IPS-NIHi7 (cell line): ENCODE data around the gene KLHL6.

Experiments used
- DNase-seq: peaks from one replicate; pipeline ENCODE4 v3.0.0; 2012; ENCODE audit warnings: mixed read lengths; ENCODE audit errors: extremely low spot score

Gene KLHL6

DNA sequence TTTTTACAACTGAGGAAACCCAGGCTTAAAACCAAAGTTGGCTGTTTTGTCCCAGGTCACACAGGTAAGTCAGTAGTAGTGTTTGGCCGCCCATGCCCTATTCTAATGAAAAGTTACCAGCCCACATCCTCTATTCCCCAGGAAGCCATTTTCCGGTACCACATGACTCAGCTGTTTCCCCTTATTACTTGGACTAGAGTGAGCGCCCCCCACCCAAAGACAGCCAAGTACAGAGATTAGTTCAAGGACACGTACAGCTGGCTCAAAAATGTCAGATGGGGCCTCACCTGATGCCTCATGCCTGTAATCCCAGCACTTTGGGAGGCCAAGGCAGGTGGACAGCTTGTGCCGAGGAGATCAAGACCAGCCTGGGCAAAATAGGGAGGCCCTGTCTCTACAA lies 8.5 kb upstream of the KLHL6 start:
- DNase-seq = no peak

DNA sequence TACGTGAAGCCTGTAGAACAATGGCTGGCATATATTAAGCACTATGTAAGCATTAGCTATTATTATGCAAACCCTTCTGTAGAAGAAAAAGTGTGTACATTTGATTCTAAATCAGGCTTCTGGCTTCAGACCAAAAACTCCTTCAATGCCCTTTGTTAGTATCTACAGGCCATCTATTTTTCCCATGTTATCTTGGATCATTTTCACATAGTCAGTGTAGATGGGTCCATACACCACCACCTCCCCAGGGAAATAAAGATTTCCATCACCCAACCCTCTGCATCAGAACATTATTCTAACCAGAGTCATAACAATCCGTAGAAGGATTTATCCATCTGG lies 8.0 kb upstream of the KLHL6 start:
- no peak for DNase-seq

DNA sequence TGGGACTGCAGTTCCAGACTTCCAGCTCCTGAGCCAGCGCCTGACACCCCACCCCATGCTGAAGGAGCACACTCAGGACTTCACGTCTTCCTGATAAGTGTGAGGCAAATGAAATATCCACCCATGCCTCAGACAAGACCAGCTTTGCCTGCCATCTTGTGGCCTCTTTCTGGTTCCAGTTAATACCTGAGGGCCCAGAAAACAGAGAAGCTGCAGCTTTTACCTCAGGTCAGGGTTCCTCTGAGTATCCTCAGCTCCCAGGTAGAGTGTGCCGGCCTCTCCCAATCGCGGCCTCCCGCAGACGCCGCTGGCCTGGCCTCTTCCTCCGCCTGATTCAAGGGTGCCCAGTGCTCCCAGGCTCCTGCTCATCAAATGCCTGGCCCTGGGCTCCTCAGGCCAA lies 5.1 kb upstream of the KLHL6 start:
- DNase-seq = peak; percentile 55

DNA sequence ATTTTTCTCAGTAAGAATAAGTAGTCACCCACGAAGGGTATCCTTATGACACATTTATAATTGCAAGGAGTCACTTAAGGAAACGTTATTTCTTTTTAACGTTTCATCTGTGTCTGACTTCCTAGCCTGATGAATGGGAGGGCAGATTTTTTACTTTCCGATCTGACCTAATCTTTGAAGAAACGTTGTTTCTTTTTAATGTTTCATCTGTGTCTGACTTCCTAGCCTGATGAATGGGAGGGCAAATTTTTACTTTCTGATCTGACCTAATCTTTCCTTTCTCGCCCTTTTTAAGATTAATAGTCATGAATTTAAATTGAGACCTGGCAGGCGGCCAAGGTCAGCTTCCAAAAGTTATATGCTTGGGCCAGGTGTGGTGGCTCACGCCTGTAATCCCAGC lies 3.0 kb upstream of the KLHL6 start:
- DNase-seq = no peak

DNA sequence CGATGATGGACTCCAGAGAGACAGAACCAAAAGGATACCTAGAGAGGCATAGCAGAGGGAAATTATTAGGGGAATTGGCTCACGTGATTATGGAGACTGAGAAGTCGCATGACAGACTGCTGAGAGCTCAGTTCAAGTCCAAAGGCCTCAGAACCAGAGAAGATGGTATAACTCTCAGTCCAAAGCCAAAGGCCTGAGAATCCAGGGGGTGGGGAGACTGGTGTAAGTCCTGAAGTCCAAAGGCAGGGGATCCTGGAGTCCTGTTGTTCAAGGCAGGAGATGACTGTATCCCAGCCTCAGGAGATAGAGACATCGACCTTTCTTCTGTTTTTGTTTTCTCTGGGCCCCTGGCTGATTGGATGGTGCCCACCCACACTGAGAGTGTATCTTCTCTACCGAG lies 1.2 kb upstream of the KLHL6 start:
- no peak for DNase-seq

DNA sequence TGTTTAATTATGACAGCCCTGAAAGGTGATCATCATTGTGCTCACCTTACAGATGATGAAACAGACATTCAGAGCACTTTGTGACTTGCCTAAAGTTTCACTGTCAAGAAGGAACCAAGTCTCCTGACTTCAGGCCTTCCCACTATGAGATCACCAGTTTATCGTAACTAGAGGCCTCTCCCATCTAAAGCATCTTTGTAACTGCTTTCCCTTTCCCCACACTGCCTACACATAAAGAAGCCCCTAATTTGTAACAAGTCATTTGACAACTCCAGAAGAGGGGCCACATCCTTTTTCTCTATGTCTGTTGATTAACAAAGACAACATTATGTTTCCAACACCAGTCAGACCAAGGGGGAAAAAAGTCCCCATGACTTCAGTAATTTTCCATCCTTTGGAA lies 1.1 kb downstream of the KLHL6 start:
- no peak for DNase-seq

DNA sequence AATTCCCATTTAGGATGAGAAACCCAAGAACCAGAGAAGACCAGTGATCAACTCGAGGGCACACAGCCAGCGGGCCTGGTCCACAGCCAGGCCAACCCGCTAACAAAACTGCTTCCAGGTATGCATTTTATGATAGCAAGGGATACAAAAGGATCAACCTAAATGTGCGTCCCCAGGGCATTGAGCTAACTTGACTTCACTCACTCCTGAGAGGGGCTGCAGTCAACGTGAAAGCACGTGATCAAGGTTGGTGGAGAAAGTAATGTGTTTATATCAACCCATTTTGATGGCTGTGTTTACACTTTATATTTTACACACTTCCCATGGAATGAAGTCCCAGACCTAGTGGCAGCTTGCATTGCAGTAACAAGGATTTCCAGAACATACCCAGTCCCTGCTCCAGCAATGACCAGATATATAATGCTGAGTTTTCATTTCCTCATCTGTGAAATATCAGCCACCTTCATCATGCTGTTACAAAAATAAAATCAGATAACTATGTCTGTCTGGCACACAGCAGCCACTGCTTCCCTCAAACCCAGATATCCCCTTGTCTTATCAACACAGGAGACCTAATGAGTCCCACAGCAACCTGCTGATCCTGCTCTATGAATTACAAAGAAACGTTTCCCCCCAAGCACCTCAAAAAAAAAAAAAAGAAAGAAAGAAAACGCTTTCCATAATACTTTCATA lies 2.0 kb downstream of the KLHL6 start:
- DNase-seq = no peak

DNA sequence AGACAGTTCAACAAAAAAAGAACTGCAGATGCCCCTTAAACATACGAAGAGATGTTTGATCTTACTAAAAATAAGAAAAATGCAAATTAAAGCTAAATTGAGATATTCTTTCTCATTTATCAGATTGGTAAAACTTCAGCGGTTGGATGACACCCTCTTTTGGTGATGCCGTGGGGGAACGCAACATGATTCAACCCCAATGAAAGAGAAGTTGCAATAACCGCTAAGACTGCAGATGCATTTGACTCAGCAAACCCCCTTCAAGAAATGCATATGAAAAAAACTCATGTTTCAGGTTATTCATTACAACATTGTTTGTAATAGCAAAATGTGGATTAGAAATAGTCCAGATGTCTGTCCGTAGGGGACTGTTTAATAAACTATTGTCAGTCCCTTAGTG lies 3.6 kb downstream of the KLHL6 start:
- no peak for DNase-seq

DNA sequence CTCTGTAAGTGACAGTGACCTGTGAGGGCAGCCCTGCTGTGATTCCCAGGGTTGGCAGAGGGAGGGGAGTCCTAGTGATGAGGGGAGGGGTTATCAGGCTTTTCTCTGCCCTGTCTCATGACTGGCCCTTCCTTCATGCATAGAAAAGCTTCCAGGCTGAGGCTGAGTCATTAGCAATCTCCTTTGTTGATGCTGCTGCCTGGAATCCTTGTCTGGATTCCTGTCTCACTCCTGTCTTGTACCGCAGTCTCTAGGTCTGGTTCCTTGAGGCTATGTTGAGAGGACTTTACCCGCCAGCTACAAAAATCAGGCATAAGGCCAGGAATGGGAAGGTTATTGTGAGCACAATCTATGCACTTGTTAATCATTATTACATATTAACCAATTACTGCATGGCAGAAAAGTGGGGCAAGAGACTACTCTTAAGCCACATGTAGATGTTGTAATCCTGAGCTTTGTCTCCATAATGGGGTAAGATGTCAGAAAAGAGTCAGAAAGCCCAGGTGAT lies 7.2 kb downstream of the KLHL6 start:
- DNase-seq = peak; percentile 86

DNA sequence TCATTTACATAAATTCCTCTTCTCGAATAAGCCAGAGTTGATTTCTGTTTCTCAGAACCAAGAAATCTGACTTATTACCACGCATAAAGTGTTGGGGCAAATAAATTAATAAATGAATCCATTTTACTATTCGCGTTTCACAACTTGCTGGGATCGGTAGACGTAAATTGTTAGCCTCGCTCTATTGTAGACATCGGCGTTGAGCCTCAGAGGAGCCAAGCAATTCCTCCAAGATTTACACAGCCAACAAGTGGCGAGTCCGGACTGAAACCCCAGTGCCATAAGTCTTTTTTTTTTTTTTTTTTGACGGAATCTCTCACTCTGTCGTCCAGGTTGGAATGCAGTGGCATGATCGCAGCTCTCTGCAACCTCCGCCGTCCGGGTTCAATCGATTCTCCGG lies 8.9 kb downstream of the KLHL6 start:
- DNase-seq = no peak

DNA sequence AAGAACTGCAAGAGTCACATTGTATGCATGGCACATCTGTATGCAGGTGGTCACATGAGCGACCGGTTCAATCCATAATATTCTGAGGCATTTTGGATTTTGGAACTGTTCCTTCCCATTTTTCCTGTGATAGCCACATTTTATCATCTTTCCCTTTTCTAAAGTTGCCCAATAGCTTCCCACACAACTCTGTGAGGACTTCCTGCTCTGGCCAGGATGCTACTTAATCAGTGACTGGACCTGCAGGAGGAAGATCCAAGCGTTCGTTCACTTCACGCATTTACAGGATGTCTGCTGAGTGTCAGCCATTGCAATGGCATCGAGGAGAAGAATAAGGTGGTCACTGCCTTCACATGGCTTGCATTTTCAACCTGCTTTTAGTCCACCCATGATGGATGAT lies 9.8 kb downstream of the KLHL6 start:
- DNase-seq = no peak

DNA sequence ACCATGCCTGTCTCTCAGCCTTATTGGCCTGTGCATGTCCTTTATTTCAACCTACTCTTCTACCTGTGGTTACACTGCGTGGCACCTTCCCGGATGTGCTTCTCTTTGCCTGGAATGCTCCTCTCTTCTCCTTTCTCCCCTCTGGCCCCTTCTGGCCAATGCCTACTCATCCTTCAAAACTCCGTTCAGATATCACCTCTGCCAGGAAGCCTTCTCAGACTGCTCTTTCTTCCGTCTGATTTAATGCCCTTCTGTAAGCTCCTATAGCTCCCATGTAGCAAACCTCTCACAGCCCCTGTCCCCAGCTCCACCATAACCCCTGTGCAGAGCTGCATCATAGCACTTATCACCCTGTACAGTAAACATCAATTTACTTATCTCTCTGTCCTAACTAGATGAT lies 13.2 kb downstream of the KLHL6 start:
- no peak for DNase-seq

DNA sequence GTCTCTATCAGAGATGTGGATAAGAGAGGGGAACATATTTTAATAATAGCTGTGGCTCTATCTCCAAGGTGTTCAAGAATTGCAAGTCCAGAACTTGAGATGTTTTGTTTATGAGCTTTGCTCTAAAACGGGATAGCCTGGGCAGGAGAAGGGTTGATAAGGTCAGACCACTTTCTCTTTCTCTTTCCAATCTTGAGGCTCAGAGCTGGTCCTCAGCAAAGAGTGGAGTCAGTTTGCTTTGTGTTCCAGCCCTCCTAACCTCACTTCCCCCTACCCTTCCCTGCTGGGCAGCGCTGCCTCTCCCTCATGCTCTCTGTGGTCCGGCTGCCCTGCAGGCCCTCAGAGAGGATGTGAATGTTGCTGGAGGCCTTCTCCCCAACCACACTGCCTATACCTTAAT lies 13.8 kb downstream of the KLHL6 start:
- no peak for DNase-seq

DNA sequence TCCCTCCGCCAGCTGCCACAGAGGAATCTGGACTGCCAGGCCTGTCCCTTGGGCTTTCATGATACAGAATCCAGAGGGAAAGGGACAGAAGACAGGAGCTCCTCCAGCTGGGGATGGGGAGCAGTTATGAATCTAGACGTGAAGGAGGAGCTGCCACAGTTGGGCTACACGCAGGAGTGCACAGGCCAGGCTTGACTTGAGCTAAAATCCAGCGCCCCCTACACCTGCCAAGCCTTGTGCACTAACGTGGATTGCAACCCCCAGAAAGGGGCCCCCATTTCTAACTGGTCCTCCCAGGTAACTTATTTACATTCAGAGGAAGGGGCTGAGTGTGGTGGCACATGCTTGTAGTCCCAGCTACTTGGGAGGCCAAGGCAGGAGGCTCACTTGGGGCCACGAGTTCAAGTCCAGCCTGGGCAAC lies 14.3 kb downstream of the KLHL6 start:
- DNase-seq = no peak

DNA sequence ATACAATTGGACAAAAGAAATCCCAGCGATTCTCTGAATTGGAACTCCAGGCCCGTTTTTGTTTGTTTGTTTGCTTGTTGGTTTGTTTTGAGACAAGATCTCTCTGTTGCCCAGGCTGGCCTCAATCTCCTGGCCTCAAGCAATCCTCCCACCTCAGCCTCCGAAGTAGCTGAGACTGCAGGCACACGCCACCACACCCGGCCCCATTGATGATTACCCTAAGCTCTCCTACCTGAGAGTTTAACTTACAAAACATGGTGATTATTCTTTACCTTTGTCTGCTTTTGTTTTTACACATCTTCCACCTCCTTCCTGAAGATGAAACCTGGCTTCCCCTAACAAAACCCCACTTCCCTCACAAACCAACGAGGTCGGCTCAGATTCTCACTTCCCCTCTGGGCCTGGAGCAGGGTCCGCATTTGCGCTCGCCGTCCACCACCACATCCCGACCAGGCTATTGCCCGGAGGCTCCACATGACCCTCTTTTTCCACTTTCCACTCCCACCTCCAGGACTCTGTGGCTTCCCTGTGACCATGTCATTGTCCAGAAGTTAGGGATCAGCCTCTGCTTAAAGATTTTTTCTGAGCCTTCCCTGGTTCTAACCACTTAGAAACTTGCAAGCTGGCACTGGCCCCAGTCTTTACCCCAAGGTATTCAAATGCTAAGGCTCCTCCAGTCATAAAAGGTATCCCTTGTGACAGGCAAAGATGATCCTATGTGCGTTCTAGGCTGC lies 14.8 kb downstream of the KLHL6 start:
- no peak for DNase-seq

DNA sequence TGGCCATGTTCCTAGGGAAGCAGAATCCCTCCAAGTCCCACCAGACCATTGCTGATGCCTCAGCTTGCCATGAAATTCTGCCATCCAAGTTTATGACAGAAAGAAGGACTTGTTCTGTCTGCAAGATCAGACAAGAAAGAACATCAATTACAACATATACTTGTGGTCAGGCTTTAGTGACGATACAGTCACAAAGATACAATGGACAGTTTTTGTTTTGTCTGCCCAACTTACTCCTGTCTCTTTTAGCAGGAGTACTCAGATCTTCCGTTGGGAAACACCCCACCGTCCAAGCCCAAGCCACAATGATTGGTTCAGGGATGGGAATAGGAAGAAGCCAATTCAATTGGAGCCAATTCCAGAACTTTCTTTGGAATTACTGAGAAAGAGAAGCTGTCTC lies 15.7 kb downstream of the KLHL6 start:
- no peak for DNase-seq

DNA sequence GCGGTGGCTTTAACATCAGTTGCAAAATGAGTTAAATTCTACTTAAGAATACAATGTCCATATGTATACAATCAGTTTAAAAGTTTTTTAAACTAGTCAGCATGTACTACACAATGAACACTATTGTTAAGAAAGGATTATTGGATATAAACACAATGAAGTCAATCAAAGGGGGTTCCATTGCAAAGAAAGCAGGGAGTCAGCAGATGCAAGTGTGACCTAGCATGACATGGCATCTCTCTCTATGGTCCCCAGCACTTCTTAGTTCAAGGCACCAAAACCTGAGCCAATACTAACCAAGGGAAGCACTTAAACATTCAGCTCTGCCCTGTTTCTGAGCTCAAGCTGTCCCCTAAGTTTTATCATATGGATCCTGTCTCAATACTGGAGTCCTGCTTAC lies 17.0 kb downstream of the KLHL6 start:
- DNase-seq = no peak

DNA sequence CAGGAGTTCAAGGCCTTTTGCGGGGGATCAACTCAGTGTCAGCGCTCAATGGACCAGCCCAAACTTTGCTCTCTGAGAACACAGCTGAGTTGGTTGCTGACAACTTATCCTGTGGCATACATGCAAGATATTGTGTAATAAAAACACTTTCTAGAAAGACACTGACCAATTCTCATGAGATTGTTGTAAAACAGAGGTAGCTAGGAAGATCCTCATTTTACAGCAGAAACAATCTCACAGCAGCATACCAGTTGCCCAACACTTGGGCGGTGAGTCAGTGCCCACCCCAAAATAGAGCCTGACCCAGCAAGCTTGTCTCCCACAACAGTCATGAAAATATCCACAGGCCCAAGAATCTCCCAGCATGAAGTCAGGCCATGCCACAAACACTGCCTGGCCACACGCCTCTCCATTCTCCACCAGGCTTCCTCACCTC lies 18.2 kb downstream of the KLHL6 start:
- DNase-seq = no peak

DNA sequence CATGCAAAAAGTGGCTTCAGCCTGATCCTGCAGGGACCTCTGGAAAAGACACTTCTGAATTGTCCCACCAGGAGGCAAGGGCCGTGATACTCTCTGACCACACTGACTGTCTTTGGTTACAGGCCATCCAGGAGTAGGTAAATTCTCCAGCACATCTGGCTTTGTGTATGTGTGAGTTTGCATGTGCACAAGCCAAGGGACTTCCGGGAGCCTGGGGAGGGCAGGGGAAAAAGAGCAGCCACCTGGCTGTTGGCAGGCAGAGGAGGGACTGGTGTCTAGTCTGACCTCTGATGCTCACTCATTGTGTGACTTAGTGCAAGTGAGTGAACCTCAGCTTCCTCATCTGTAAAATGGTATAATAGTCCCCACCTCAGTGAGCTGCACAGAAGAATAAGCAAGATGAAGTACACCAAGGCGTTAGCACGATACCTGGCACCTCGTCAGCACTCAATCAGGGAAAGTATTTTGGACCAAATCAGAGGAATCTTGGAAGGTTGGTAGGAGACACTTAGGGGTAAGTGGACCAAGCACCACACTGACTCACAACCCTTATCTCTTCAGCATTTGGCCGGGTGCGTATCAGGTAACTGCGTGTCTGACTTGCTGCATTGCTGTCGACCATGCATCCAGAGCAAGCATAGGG lies 19.1 kb downstream of the KLHL6 start:
- no peak for DNase-seq

DNA sequence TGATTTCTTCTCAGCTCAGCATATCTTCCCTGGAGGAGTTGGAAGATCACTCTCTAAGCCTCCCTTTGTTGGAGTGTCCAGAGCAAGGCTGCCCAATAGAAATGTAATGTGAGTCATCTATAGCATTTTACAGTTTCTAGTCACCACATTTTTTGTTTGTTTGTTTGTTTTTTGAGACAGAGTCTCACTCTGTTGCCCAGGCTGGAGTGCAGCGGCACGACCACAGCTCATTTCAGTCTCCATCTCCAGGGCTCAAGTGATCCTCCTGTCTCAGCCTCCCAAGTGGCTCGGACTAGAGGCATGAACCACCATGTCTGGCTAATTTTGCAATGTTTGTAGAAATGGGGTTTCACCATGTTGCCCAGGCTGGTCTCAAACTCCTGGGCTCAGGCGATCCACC lies 21.3 kb downstream of the KLHL6 start:
- no peak for DNase-seq

DNA sequence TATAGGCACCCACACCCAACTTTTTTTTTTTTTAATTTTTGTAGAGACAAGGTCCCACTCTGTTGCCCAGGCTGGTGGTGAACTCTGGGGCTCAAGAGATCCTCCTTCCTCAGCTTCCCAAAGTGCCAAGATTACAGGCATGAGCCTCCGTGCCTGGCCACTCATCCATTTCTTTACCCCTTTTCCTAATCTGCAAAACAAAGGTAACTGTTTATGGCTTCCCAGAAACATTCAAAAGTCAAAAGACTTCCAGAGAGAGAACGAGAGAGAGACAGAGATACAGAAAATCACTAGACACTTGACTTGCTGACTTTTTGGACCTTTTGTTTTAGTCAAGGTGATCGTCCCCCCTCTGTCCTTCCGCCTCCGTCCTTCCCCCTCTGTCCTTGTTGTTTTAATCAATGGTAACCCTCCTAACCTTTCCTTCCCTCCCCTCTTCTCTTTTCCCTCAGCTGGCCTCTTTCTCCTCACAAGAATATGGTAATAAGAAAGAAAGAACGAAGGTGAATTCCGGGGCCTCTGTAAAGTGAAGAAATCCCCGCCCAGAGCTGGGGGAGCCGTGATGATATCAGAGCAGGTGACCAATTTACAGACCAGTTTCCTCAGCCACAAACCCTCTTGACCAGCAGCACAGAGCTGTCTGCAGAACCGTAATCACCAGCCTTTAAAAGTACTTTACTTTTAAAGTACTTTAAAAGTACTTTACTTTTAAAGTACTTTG lies 21.9 kb downstream of the KLHL6 start:
- DNase-seq = no peak

DNA sequence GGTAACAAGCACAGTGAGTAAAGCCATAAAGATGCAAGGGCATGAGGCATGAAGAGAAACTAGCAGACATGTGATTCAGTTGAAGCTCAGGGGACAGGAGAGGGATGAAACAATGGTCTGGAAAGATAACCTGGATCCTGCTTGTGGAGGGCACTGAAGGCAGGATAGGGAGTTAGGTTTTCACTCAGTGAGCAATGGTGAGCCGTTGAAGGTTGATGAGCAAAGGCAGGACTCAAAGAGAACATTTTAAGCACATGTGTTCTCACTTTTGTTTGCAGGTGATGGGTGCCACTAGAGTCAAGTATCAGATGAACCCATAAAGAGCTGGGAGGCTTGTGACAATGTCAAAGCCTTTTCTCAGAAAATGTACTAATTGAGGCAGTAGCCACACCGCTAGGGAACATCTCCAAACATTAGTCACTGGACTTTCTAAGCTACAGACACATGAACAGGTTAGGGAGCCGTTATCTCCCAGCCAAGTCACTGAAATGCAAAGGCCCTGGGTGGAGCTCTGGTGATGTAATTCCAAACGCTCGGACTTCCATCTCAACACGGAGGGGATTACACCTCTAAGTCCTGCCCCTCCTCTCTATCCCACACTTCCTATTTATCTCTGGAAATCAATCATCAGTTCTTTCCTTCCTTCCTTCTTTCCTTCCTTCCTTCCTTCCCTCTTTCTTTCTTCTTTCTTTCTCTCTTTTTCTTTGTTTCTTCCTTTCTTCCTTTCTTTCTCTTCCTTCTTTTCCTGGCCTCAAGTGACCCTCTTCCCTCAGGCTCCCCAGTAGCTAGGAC lies 22.7 kb downstream of the KLHL6 start:
- DNase-seq = peak; percentile 48
